ENCODE measurements around the gene VPS11. TPM values are rescaled to one million over a fixed set of nuclear protein-coding genes. Genes with fewer than 3 reads are reported as not detected.
"Not testable (repeated sequence)": the region's sequence is repeated elsewhere in the genome, so short reads cannot be mapped to it uniquely, and the experiment has no call there.

The VPS11 gene
- total and polyA plus RNA-seq, 4 experiments from 2014 or later = 36.0 to 61.7 (median 58.7) TPM

GRCh38 chr11:119054418-119054817 is 13.2 kb upstream of the VPS11 start:
- no peaks in the 10 kb centered on the region for H3K27me3 ChIP-seq (ENCODE audit: insufficient read depth, low read length)
- Mint-ChIP-seq H3K9me3 (no peaks in the 10 kb centered on the region), H3K4me3 (peak overlapping the region in 5 of 8 donors; percentile 13 to 54 (median 29)), H3K4me1 (peaks cover 26 to 65% (median 46%) of the 10 kb centered on the region in 4 donors), H3K27me3 (no peaks in the 10 kb centered on the region), H3K36me3 (peaks cover 48 to 72% of the 10 kb centered on the region in 2 donors), H3K27ac (peak overlapping the region in 1 of 7 donors; percentile 44)
- no peak overlapping the region for H3K27ac ChIP-seq (ENCODE audit: low read depth, low read length)
- ChIA-PET POLR2A (ENCODE audit: partially characterized antibody) (interaction anchor here (4.3 to 5.3 kb wide), 3 partner anchors 12 to 41 kb away, joined by 32 to 67 read pairs (median 43); partner anchors contain the start of genes RPS25, TRAPPC4 and VPS11), CTCF (ENCODE audit: partially characterized antibody) (interaction anchor here (1.0 kb wide), 1 partner anchor 24 kb away, joined by 3 read pairs; the partner anchor contains the start of gene SLC37A4)
- no peaks in the 10 kb centered on the region for H3K9me3 ChIP-seq (ENCODE audit: control insufficient read depth in 1 of 2, low read length in 2 of 2)
- intact Hi-C loops (cut with micrococcal nuclease) = no loop called here
- peaks cover 27% of the 10 kb centered on the region for H3K4me1 ChIP-seq (ENCODE audit: insufficient read depth, low read length)
- no peak overlapping the region for H3K4me3 ChIP-seq (ENCODE audit: low read length in 2 of 2)
- H3K36me3 ChIP-seq (ENCODE audit: insufficient read depth, low read length) = peaks cover 52% of the 10 kb centered on the region
- no peak for DNase-seq

GRCh38 chr11:119055901-119056300 is 11.7 kb upstream of the VPS11 start:
- peak overlapping the region; percentile 78 to 82 for H3K4me3 ChIP-seq (ENCODE audit: low read length in 2 of 2)
- H3K4me3 Mint-ChIP-seq = peak overlapping the region; percentile 80 to 98 (median 85)
- H3K36me3 Mint-ChIP-seq = peaks cover 40 to 60% of the 10 kb centered on the region in 2 donors
- peaks cover 27% of the 10 kb centered on the region for H3K4me1 ChIP-seq (ENCODE audit: insufficient read depth, low read length)
- POLR2A ChIA-PET (ENCODE audit: partially characterized antibody) = interaction anchor here (0.7 to 5.3 kb wide), 20 partner anchors 9 to 264 kb away, joined by 3 to 67 read pairs (median 7); partner anchors contain the start of genes C2CD2L, CENATAC, DDX6 and DPAGT1
- H3K4me1 Mint-ChIP-seq = peaks cover 26 to 65% (median 46%) of the 10 kb centered on the region in 4 donors
- H3K27me3 ChIP-seq (ENCODE audit: insufficient read depth, low read length) = no peaks in the 10 kb centered on the region
- no peaks in the 10 kb centered on the region for H3K9me3 Mint-ChIP-seq
- intact Hi-C loops (cut with micrococcal nuclease) = loop anchor here (2.0 kb wide), 1 partner anchor 141 kb away; no protein-coding TSS in a partner anchor
- peak in 2 of 5 donors; percentile 4 to 13 for DNase-seq
- peak overlapping the region; percentile 72 to 91 (median 88) for H3K27ac Mint-ChIP-seq
- CTCF ChIA-PET (ENCODE audit: partially characterized antibody) = interaction anchor here (0.6 to 2.5 kb wide), 10 partner anchors 9 to 141 kb away, joined by 3 to 17 read pairs (median 4); partner anchors contain the start of genes DPAGT1, HINFP and VPS11
- no peaks in the 10 kb centered on the region for H3K9me3 ChIP-seq (ENCODE audit: control insufficient read depth in 1 of 2, low read length in 2 of 2)
- H3K36me3 ChIP-seq (ENCODE audit: insufficient read depth, low read length) = peaks cover 46% of the 10 kb centered on the region
- H3K27ac ChIP-seq (ENCODE audit: low read depth, low read length) = peak overlapping the region; percentile 91
- H3K27me3 Mint-ChIP-seq = no peaks in the 10 kb centered on the region

GRCh38 chr11:119056421-119056999 is 11.1 kb upstream of the VPS11 start:
- peaks cover 27% of the 10 kb centered on the region for H3K4me1 ChIP-seq (ENCODE audit: insufficient read depth, low read length)
- intact Hi-C loops (cut with micrococcal nuclease) = loop anchor here (2.0 kb wide), 1 partner anchor 140 kb away; no protein-coding TSS in a partner anchor
- peak overlapping the region; percentile 78 to 82 for H3K4me3 ChIP-seq (ENCODE audit: low read length in 2 of 2)
- Mint-ChIP-seq H3K9me3 (no peaks in the 10 kb centered on the region), H3K4me3 (peak overlapping the region; percentile 92 to 98 (median 97)), H3K36me3 (peaks cover 34 to 54% of the 10 kb centered on the region in 2 donors), H3K27me3 (no peaks in the 10 kb centered on the region), H3K4me1 (peaks cover 24 to 59% (median 43%) of the 10 kb centered on the region in 4 donors), H3K27ac (peak overlapping the region; percentile 91 to 98 (median 97))
- no peaks in the 10 kb centered on the region for H3K9me3 ChIP-seq (ENCODE audit: control insufficient read depth in 1 of 2, low read length in 2 of 2)
- no peaks in the 10 kb centered on the region for H3K27me3 ChIP-seq (ENCODE audit: insufficient read depth, low read length)
- H3K27ac ChIP-seq (ENCODE audit: low read depth, low read length) = peak overlapping the region; percentile 91
- POLR2A ChIA-PET (ENCODE audit: partially characterized antibody) = interaction anchor here (0.7 to 5.3 kb wide), 25 partner anchors 8 to 265 kb away, joined by 3 to 67 read pairs (median 6); partner anchors contain the start of genes C2CD2L, CBL, CENATAC and DDX6
- peaks cover 40% of the 10 kb centered on the region for H3K36me3 ChIP-seq (ENCODE audit: insufficient read depth, low read length)
- DNase-seq = peak; percentile 38 to 79 (median 50)
- CTCF ChIA-PET (ENCODE audit: partially characterized antibody) = interaction anchor here (0.6 to 2.5 kb wide), 11 partner anchors 10 to 140 kb away, joined by 3 to 17 read pairs (median 4); partner anchors contain the start of genes DPAGT1, HINFP, SLC37A4 and VPS11

- peak; percentile 98 for DNase-seq
- intact Hi-C loops (cut with micrococcal nuclease) = loop anchor here (1.0 to 2.0 kb wide), 7 partner anchors 10 to 140 kb away; partner anchors contain the start of genes CENATAC, DPAGT1, RPS25 and SLC37A4
- no peaks in the 10 kb centered on the region for H3K9me3 ChIP-seq (ENCODE audit: control insufficient read depth in 1 of 2, low read length in 2 of 2)
- POLR2A ChIA-PET (ENCODE audit: partially characterized antibody) = interaction anchor here (0.8 to 5.3 kb wide), 24 partner anchors 9 to 266 kb away, joined by 3 to 67 read pairs (median 6); partner anchors contain the start of genes C2CD2L, CBL, CENATAC and DDX6
- H3K36me3 Mint-ChIP-seq = peaks cover 29 to 49% of the 10 kb centered on the region in 2 donors
- H3K4me3 ChIP-seq (ENCODE audit: low read length in 2 of 2) = peak within 1 kb of the TSS; percentile 82 to 87
- H3K27me3 ChIP-seq (ENCODE audit: insufficient read depth, low read length) = no peaks in the 10 kb centered on the region
- peaks cover 33% of the 10 kb centered on the region for H3K36me3 ChIP-seq (ENCODE audit: insufficient read depth, low read length)
- H3K9me3 Mint-ChIP-seq = no peaks in the 10 kb centered on the region
- peaks cover 20 to 52% (median 39%) of the 10 kb centered on the region in 4 donors for H3K4me1 Mint-ChIP-seq
- peak within 1 kb of the TSS; percentile 91 to 98 (median 97) for H3K27ac Mint-ChIP-seq
- peak within 1 kb of the TSS; percentile 92 to 98 (median 97) for H3K4me3 Mint-ChIP-seq
- H3K27ac ChIP-seq (ENCODE audit: low read depth, low read length) = peak within 1 kb of the TSS; percentile 91
- CTCF ChIA-PET (ENCODE audit: partially characterized antibody) = interaction anchor here (0.9 to 2.5 kb wide), 12 partner anchors 10 to 265 kb away, joined by 3 to 17 read pairs (median 4); partner anchors contain the start of genes DPAGT1, HINFP, SLC37A4 and VPS11
- no peaks in the 10 kb centered on the region for H3K27me3 Mint-ChIP-seq
- H3K4me1 ChIP-seq (ENCODE audit: insufficient read depth, low read length) = peaks cover 25% of the 10 kb centered on the region
Measured at GRCh38 chr11:119057000-119057769, 10.4 kb upstream of the VPS11 start, which contains the start of gene HYOU1. TSS of gene HYOU1 (minus strand) at chr11:119057205. CDS start at chr11:119056160, 1,045 bp downstream.

GRCh38 chr11:119059128-119059527 is 8.5 kb upstream of the VPS11 start:
- H3K27me3 ChIP-seq (ENCODE audit: insufficient read depth, low read length); H3K9me3 ChIP-seq (ENCODE audit: control insufficient read depth in 1 of 2, low read length in 2 of 2); H3K27me3 Mint-ChIP-seq; H3K27ac ChIP-seq (ENCODE audit: low read depth, low read length); CTCF ChIA-PET (ENCODE audit: partially characterized antibody); H3K9me3 Mint-ChIP-seq; DNase-seq; intact Hi-C loops (cut with micrococcal nuclease); H3K4me3 ChIP-seq (ENCODE audit: low read length in 2 of 2): not testable (repeated sequence)
- H3K27ac Mint-ChIP-seq = peak overlapping the region in 1 of 7 donors; percentile 88
- peak overlapping the region in 2 of 8 donors; percentile 14 to 51 for H3K4me3 Mint-ChIP-seq
- peaks cover 13% of the 10 kb centered on the region for H3K36me3 ChIP-seq (ENCODE audit: insufficient read depth, low read length)
- H3K4me1 Mint-ChIP-seq = peaks cover 13 to 37% (median 29%) of the 10 kb centered on the region in 4 donors
- H3K4me1 ChIP-seq (ENCODE audit: insufficient read depth, low read length) = peaks cover 21% of the 10 kb centered on the region
- POLR2A ChIA-PET (ENCODE audit: partially characterized antibody) = interaction anchor here (1.0 kb wide), 1 partner anchor 8 kb away, joined by 3 read pairs; no protein-coding TSS in a partner anchor
- peaks cover 13 to 31% of the 10 kb centered on the region in 2 donors for H3K36me3 Mint-ChIP-seq

GRCh38 chr11:119061256-119061655 is 6.4 kb upstream of the VPS11 start:
- H3K4me1 Mint-ChIP-seq = peaks cover 11 to 35% (median 27%) of the 10 kb centered on the region in 4 donors

More at GRCh38 chr11:119061256-119061655, 6.4 kb upstream of the VPS11 start:
- intact Hi-C loops (cut with micrococcal nuclease) = no loop called here
- Mint-ChIP-seq H3K27me3 (no peaks in the 10 kb centered on the region), H3K4me3 (no peak overlapping the region), H3K9me3 (no peaks in the 10 kb centered on the region), H3K27ac (peak overlapping the region in 1 of 7 donors; percentile 8), H3K36me3 (peaks cover 0 to 15% of the 10 kb centered on the region in 2 donors)
- Histone ChIP-seq H3K36me3 (ENCODE audit: insufficient read depth, low read length) (no peaks in the 10 kb centered on the region), H3K4me1 (ENCODE audit: insufficient read depth, low read length) (peaks cover 25% of the 10 kb centered on the region), H3K9me3 (ENCODE audit: control insufficient read depth in 1 of 2, low read length in 2 of 2) (no peaks in the 10 kb centered on the region), H3K27me3 (ENCODE audit: insufficient read depth, low read length) (no peaks in the 10 kb centered on the region), H3K4me3 (ENCODE audit: low read length in 2 of 2) (no peak overlapping the region), H3K27ac (ENCODE audit: low read depth, low read length) (no peak overlapping the region)
- CTCF ChIA-PET (ENCODE audit: partially characterized antibody) = interaction anchor here (1.1 to 3.3 kb wide), 4 partner anchors 14 to 135 kb away, joined by 3 to 11 read pairs (median 4); no protein-coding TSS in a partner anchor
- no peak for DNase-seq
- POLR2A ChIA-PET (ENCODE audit: partially characterized antibody) = interaction anchor here (1.1 to 3.3 kb wide), 3 partner anchors 30 to 61 kb away, joined by 3 to 11 read pairs (median 4); partner anchors contain the start of gene SLC37A4

Data from CD4-positive, alpha-beta memory T cell (primary cell).